Panc1 (cell line): Measurements from ENCODE around the gene OTUD3.

Experiments
- POLR2AphosphoS5 ChIP-seq: IDR thresholded peaks from 2 replicates; pipeline ENCODE4 v1.6.1; 2012; ENCODE audit warnings: mild to moderate bottlenecking, low read depth, low read length, moderate library complexity
- REST ChIP-seq, 2 experiments: IDR thresholded peaks; 2 replicates each; pipeline ENCODE4 v1.6.1; 2011 to 2012; ENCODE audit warnings: low read depth in 2 of 2, control low read depth in 1 of 2, low read length in 1 of 2, mild to moderate bottlenecking in 1 of 2, moderate library complexity in 1 of 2; ENCODE audit not compliant: insufficient read depth in 1 of 2
- SIN3A ChIP-seq: IDR thresholded peaks from 2 replicates; pipeline ENCODE4 v1.6.1; 2012; ENCODE audit warnings: low read depth, mild to moderate bottlenecking, low read length, moderate library complexity, borderline replicate concordance; ENCODE audit not compliant: insufficient read depth
- TCF7L2 ChIP-seq: IDR thresholded peaks from 2 replicates; pipeline ENCODE4 v1.6.1; 2011; ENCODE audit warnings: mild to moderate bottlenecking, low read depth, low read length, inconsistent platforms
- TF ChIP-seq, protein P1 (sequence below): fragments of 450-650 bp; IDR thresholded peaks from 2 replicates; pipeline ENCODE4 v1.5.1; 2017; ENCODE audit warnings: mild to moderate bottlenecking

- TF ChIP-seq, protein P1, sequence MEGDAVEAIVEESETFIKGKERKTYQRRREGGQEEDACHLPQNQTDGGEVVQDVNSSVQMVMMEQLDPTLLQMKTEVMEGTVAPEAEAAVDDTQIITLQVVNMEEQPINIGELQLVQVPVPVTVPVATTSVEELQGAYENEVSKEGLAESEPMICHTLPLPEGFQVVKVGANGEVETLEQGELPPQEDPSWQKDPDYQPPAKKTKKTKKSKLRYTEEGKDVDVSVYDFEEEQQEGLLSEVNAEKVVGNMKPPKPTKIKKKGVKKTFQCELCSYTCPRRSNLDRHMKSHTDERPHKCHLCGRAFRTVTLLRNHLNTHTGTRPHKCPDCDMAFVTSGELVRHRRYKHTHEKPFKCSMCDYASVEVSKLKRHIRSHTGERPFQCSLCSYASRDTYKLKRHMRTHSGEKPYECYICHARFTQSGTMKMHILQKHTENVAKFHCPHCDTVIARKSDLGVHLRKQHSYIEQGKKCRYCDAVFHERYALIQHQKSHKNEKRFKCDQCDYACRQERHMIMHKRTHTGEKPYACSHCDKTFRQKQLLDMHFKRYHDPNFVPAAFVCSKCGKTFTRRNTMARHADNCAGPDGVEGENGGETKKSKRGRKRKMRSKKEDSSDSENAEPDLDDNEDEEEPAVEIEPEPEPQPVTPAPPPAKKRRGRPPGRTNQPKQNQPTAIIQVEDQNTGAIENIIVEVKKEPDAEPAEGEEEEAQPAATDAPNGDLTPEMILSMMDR = no peak
- TF ChIP-seq SIN3A (no peak), POLR2AphosphoS5 (no peak), REST (IDR thresholded peaks at IDR 0.05; ENCODE audit: insufficient read depth in 1 of 2, low read depth in 2 of 2, low read length in 1 of 2) (no peak), TCF7L2 (no peak)
Observed at GRCh38 chr1:19845555-19845954, 36.6 kb upstream of the OTUD3 start.
